Gastrocnemius medialis (tissue), 4 donors: ENCODE measurements around the gene MCU. TPM values are rescaled to one million over a fixed set of nuclear protein-coding genes. Genes with fewer than 3 reads are reported as not detected.

Source experiments
- ATAC-seq, 2 donors: fragments of 150-250 bp; one replicate each; pipeline ENCODE4 v1.9.1; 2016
- DNase-seq, 2 donors: peaks; one replicate each; pipeline ENCODE4 v3.0.0-alpha.2; 2019
- H3K27ac ChIP-seq, 4 donors: fragments of 200-600 bp; sonication (generic); 1 replicate in 1 of 4; 2 replicates in 3 of 4; pipeline ENCODE4 v1.5.1; 2016 to 2018; ENCODE audit warnings: mild to moderate bottlenecking in 2 of 4, moderate library complexity in 1 of 4
- H3K27me3 ChIP-seq, 3 donors: fragments of 200-600 bp; sonication (generic) in 2 of 3; 1 replicate in 1 of 3; 2 replicates in 2 of 3; pipeline versions ENCODE4 v1.5.1 to v1.6.0; 2016 to 2019; ENCODE audit warnings: mild to moderate bottlenecking in 1 of 3, moderate library complexity in 1 of 3
- H3K36me3 ChIP-seq, 2 donors: fragments of 200-600 bp; sonication (generic) in 1 of 2; one replicate each; pipeline ENCODE4 v1.5.1; 2017 to 2018
- H3K4me1 ChIP-seq, 2 donors: fragments of 200-600 bp; sonication (generic) in 1 of 2; one replicate each; pipeline ENCODE4 v1.5.1; 2016 to 2017; ENCODE audit warnings: mild to moderate bottlenecking in 2 of 2
- H3K4me3 ChIP-seq, 4 donors: fragments of 200-600 bp; sonication (generic) in 3 of 4; 1 replicate in 1 of 4; 2 replicates in 3 of 4; pipeline ENCODE4 v1.5.1; 2016 to 2019; ENCODE audit warnings: mild to moderate bottlenecking in 2 of 4
- H3K9me3 ChIP-seq, 3 donors: fragments of 200-600 bp; sonication (generic) in 2 of 3; 1 replicate in 1 of 3; 2 replicates in 2 of 3; pipeline ENCODE4 v1.5.1; 2016 to 2019
- CTCF ChIP-seq, 5 experiments: fragments of 450-650 bp in 3 of 5; fragments of 200-600 bp in 2 of 5; sonication (generic) in 2 of 5; IDR thresholded peaks in 4 of 5; conservative IDR thresholded peaks in 1 of 5; 1 replicate in 4 of 5; 2 replicates in 1 of 5; pipeline ENCODE4 v1.5.1; 2016 to 2019; ENCODE audit warnings: antibody characterized with exemption in 5 of 5, mild to moderate bottlenecking in 3 of 5, moderate library complexity in 3 of 5
- POLR2A ChIP-seq, 2 donors: fragments of 450-650 bp; IDR thresholded peaks; one replicate each; pipeline ENCODE4 v1.6.1; 2017; ENCODE audit warnings: antibody characterized with exemption in 2 of 2, mild to moderate bottlenecking in 2 of 2, moderate library complexity in 2 of 2
- in situ Hi-C, 4 donors: fragments of 200-750 bp; cut with MboI; loops; one replicate each; pipeline versions ENCODE4 v1.15.0 to v1.8.0; 2017; ENCODE audit warnings: low sequenced_read_pairs in 4 of 4
- intact Hi-C: fragments of 100-400 bp; cut with DNase I; formaldehyde crosslinking; loops from one replicate; pipeline ENCODE4 v1.15.1; 2023; ENCODE audit warnings: low total_unique reads
- total RNA-seq, 4 donors: library from RNA; depleted of rRNA; stranded (reverse); fragments of >200 nt; gene quantifications; one replicate each; pipeline versions ENCODE4 v1.1.0 to v1.2.3, GENCODE V29; 2016

Gene MCU
- total RNA-seq, 4 donors from 2014 or later, result 25.1 to 61.3 (median 49.0) TPM

GRCh38 chr10:72690071-72690755, 1.7 kb upstream of the MCU start:
- Histone ChIP-seq H3K9me3 (no peaks in the 10 kb centered on the region), H3K27me3 (no peaks in the 10 kb centered on the region), H3K4me3 (no peak overlapping the region), H3K4me1 (peaks cover 47 to 48% of the 10 kb centered on the region in 2 donors), H3K36me3 (no peaks in the 10 kb centered on the region), H3K27ac (peak overlapping the region; percentile 33 to 96 (median 90))
- intact Hi-C loops (loop anchor here (5.0 kb wide), 3 partner anchors 333 to 887 kb away; partner anchors contain the start of genes ECD and FAM149B1), in situ Hi-C loops (loop anchor here in 3 of 4 donors (25.0 kb wide), 1 partner anchor 328 kb away; the partner anchor contains the start of gene DNAJB12 (in 3 of the 3))
- ATAC-seq (no peak), DNase-seq (no peak)
- no peak for TF ChIP-seq CTCF (IDR thresholded peaks at IDR 0.05 in 4 of 5, conservative IDR thresholded peaks at IDR 0.05 in 1 of 5)
- no peak for TF ChIP-seq POLR2A (IDR thresholded peaks at IDR 0.05)

DNA sequence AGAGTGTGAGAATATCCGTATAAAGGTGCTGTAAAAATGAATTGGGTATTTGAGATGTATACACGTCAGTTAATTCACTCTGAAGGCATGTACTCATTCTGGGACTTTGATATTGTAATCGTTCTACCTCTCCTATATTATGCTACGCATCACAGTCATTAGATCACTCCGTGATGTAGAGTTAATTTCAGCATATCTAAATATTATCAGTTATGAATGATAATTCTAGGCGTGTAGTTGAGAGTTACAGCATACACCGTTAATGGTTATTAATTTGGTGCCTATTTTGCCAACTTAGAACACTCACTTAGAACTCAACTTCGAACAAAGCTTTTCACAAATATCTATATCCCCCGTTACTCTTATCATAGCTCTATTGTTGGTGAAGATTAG, 477 bp upstream of the MCU start:
- Histone ChIP-seq H3K9me3 (no peaks in the 10 kb centered on the region), H3K4me3 (peak overlapping the region; percentile 79 to 94 (median 84)), H3K4me1 (peaks cover 42 to 48% of the 10 kb centered on the region in 2 donors), H3K27ac (peak overlapping the region; percentile 89 to 96 (median 92)), H3K36me3 (no peaks in the 10 kb centered on the region), H3K27me3 (no peaks in the 10 kb centered on the region)
- no peak for ATAC-seq
- intact Hi-C loops (loop anchor here (5.0 kb wide), 3 partner anchors 334 to 886 kb away; partner anchors contain the start of genes ECD and FAM149B1), in situ Hi-C loops (loop anchor here in 3 of 4 donors (25.0 kb wide), 1 partner anchor 329 kb away; the partner anchor contains the start of gene DNAJB12 (in 3 of the 3))
- TF ChIP-seq POLR2A (IDR thresholded peaks at IDR 0.05), result no peak
- no peak for TF ChIP-seq CTCF (IDR thresholded peaks at IDR 0.05 in 4 of 5, conservative IDR thresholded peaks at IDR 0.05 in 1 of 5)
- no peak for DNase-seq

- in situ Hi-C loops, result loop anchor here in 3 of 4 donors (25.0 kb wide), 1 partner anchor 330 kb away; the partner anchor contains the start of gene DNAJB12 (in 3 of the 3)
- ATAC-seq, result peak in 1 of 2 donors; percentile 2
Observed at GRCh38 chr10:72692744-72692993, 726 bp downstream of the MCU start.

GRCh38 chr10:72692994-72693781, 1.2 kb downstream of the MCU start:
- H3K9me3 ChIP-seq, result no peaks in the 10 kb centered on the region
- TF ChIP-seq CTCF (IDR thresholded peaks at IDR 0.05 in 4 of 5, conservative IDR thresholded peaks at IDR 0.05 in 1 of 5) (no peak), POLR2A (IDR thresholded peaks at IDR 0.05) (no peak)
- ATAC-seq (no peak), DNase-seq (no peak)
- peak overlapping the region; percentile 89 to 96 (median 92) for H3K27ac ChIP-seq
- in situ Hi-C loops (loop anchor here in 3 of 4 donors (25.0 kb wide), 1 partner anchor 331 kb away; the partner anchor contains the start of gene DNAJB12 (in 3 of the 3)), intact Hi-C loops (loop anchor here (2.0 to 5.0 kb wide), 4 partner anchors 66 to 884 kb away; partner anchors contain the start of genes ECD, FAM149B1 and MICU1)
- H3K27me3 ChIP-seq, result no peaks in the 10 kb centered on the region
- peak overlapping the region; percentile 79 to 94 (median 84) for H3K4me3 ChIP-seq
- no peaks in the 10 kb centered on the region for H3K36me3 ChIP-seq
- peaks cover 43 to 55% of the 10 kb centered on the region in 2 donors for H3K4me1 ChIP-seq

More at GRCh38 chr10:72692744-72692993, 726 bp downstream of the MCU start:
- Histone ChIP-seq H3K4me1 (peaks cover 43 to 55% of the 10 kb centered on the region in 2 donors), H3K27ac (peak overlapping the region; percentile 89 to 96 (median 92)), H3K9me3 (no peaks in the 10 kb centered on the region), H3K36me3 (no peaks in the 10 kb centered on the region), H3K27me3 (no peaks in the 10 kb centered on the region), H3K4me3 (peak overlapping the region; percentile 79 to 94 (median 84))
- TF ChIP-seq POLR2A (IDR thresholded peaks at IDR 0.05), result no peak
- no peak for TF ChIP-seq CTCF (IDR thresholded peaks at IDR 0.05 in 4 of 5, conservative IDR thresholded peaks at IDR 0.05 in 1 of 5)
- intact Hi-C loops, result loop anchor here (2.0 to 5.0 kb wide), 4 partner anchors 66 to 885 kb away; partner anchors contain the start of genes ECD, FAM149B1 and MICU1
- DNase-seq, result no peak
